PC-9 (cell line): ENCODE measurements around the gene SIGMAR1. TPM values are rescaled to one million over a fixed set of nuclear protein-coding genes. Genes with fewer than 3 reads are reported as not detected.

Experiments used
- BruUV-seq: library from RNA; stranded (reverse); fragments of 400-500 nt; replicated peaks from 2 replicates; lab custom pipeline; 2021; lab: Mats Ljungman, UMichigan
- CTCF ChIA-PET: fragments of 300-600 bp; sonication (Branson Sonifier 250); formaldehyde crosslinking; loops from one replicate; lab custom pipeline; 2022; ENCODE audit warnings: antibody characterized with exemption; lab: Charles Lee
- POLR2A ChIA-PET: fragments of 300-600 bp; sonication (Branson Sonifier 250); formaldehyde crosslinking; loops from one replicate; lab custom pipeline; 2022; ENCODE audit warnings: antibody characterized with exemption; ENCODE audit not compliant: unreplicated experiment; lab: Charles Lee
- DNase-seq, 2 experiments: peaks; one replicate each; pipeline versions ENCODE4 v3.0.0 to v3.0.0-alpha.2; 2015 to 2022; ENCODE audit warnings: mixed read lengths in 1 of 2
- H2AFZ ChIP-seq: fragments of 200-600 bp; sonication (generic); 2 replicates; pipeline ENCODE4 v1.8.1; 2017; ENCODE audit warnings: antibody characterized with exemption
- H3F3A ChIP-seq: fragments of 200-600 bp; sonication (generic); 2 replicates; pipeline ENCODE4 v1.8.1; 2017; ENCODE audit warnings: antibody characterized with exemption, mild to moderate bottlenecking, low read depth; ENCODE audit not compliant: insufficient read depth
- H3K27ac ChIP-seq: fragments of 200-600 bp; sonication (generic); 2 replicates; pipeline ENCODE4 v1.6.1; 2016; ENCODE audit warnings: mixed run types
- H3K27me3 ChIP-seq: fragments of 200-600 bp; sonication (generic); 2 replicates; pipeline ENCODE4 v1.6.1; 2016; ENCODE audit warnings: low read depth, mixed run types; ENCODE audit not compliant: insufficient read depth
- H3K36me3 ChIP-seq: fragments of 200-600 bp; sonication (generic); 2 replicates; pipeline ENCODE4 v1.6.1; 2016; ENCODE audit warnings: low read depth, mixed run types
- H3K4me1 ChIP-seq: fragments of 200-600 bp; sonication (generic); replicated peaks from 2 replicates; pipeline ENCODE4 v1.6.1; 2016; ENCODE audit warnings: mixed run types; ENCODE audit not compliant: insufficient read depth
- H3K4me2 ChIP-seq: fragments of 200-600 bp; sonication (generic); 2 replicates; pipeline ENCODE4 v1.6.1; 2017; ENCODE audit warnings: mixed run types
- H3K4me3 ChIP-seq: fragments of 200-600 bp; sonication (generic); 2 replicates; pipeline ENCODE4 v1.6.1; 2016; ENCODE audit warnings: mixed run types
- H3K79me2 ChIP-seq: fragments of 200-600 bp; sonication (generic); 2 replicates; pipeline ENCODE4 v1.6.1; 2017; ENCODE audit warnings: low read depth, mixed run types
- H3K9me2 ChIP-seq: fragments of 200-600 bp; sonication (generic); 2 replicates; pipeline ENCODE4 v1.8.1; 2017; ENCODE audit warnings: mild to moderate bottlenecking; ENCODE audit not compliant: insufficient read depth
- H3K9me3 ChIP-seq: fragments of 200-600 bp; sonication (generic); 2 replicates; pipeline ENCODE4 v1.8.1; 2016; ENCODE audit warnings: low read depth; ENCODE audit not compliant: insufficient read depth
- H4K20me1 ChIP-seq: fragments of 200-600 bp; sonication (generic); 2 replicates; pipeline ENCODE4 v1.8.1; 2017; ENCODE audit not compliant: insufficient read depth
- EZH2 ChIP-seq: fragments of 200-600 bp; sonication (generic); IDR thresholded peaks from 2 replicates; pipeline ENCODE4 v1.8.0; 2017; ENCODE audit warnings: antibody characterized with exemption, low read depth
- intact Hi-C: fragments of 100-400 bp; cut with micrococcal nuclease; formaldehyde crosslinking; loops from one replicate; pipeline ENCODE4 v1.10.0; 2022; ENCODE audit not compliant: unreplicated experiment
- total RNA-seq: library from RNA; stranded (reverse); gene quantifications from 2 replicates; pipeline ENCODE4 v1.2.3, GENCODE V29; 2021
- TF ChIP-seq, protein P1 (sequence below): fragments of 200-600 bp; sonication (generic); conservative IDR thresholded peaks from 2 replicates; pipeline ENCODE4 v1.6.1; 2017; ENCODE audit warnings: mixed run types, antibody characterized with exemption, mild to moderate bottlenecking, moderate library complexity

The SIGMAR1 gene
- total RNA-seq, 1 experiment from 2014 or later: 57.9 TPM

DNA sequence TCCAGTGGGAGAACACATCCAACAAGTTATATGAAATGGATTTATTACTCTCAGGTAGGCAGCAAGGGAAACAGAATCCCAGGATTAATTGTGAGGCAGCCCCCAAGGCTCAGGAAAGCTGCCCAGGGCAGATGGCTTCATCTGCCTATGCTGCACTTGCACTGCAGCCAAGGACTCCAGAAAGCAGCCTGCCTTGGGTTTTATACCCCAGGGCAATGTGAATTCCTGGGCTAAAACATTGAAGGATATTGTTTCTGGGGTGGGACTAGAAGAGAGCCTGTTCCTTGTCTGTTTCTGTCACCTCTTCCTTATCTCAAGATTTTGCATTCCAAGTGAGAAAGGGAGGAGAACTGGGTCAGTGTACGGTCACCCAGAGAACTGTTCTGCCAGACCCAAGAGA is 33.7 kb upstream of the SIGMAR1 start:
- intact Hi-C loops: no loop called here
- no peak overlapping the region for H2AFZ ChIP-seq
- H3K4me1 ChIP-seq: no peaks in the 10 kb centered on the region
- no peaks in the 10 kb centered on the region for H3K9me2 ChIP-seq
- H3K9me3 ChIP-seq: no peaks in the 10 kb centered on the region
- H3K4me2 ChIP-seq: no peak overlapping the region
- H3F3A ChIP-seq: no peaks in the 10 kb centered on the region
- TF ChIP-seq, protein P1, sequence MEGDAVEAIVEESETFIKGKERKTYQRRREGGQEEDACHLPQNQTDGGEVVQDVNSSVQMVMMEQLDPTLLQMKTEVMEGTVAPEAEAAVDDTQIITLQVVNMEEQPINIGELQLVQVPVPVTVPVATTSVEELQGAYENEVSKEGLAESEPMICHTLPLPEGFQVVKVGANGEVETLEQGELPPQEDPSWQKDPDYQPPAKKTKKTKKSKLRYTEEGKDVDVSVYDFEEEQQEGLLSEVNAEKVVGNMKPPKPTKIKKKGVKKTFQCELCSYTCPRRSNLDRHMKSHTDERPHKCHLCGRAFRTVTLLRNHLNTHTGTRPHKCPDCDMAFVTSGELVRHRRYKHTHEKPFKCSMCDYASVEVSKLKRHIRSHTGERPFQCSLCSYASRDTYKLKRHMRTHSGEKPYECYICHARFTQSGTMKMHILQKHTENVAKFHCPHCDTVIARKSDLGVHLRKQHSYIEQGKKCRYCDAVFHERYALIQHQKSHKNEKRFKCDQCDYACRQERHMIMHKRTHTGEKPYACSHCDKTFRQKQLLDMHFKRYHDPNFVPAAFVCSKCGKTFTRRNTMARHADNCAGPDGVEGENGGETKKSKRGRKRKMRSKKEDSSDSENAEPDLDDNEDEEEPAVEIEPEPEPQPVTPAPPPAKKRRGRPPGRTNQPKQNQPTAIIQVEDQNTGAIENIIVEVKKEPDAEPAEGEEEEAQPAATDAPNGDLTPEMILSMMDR: no peak
- no peak for TF ChIP-seq EZH2
- DNase-seq: no peak
- H3K4me3 ChIP-seq: no peak overlapping the region
- CTCF ChIA-PET: no interaction called here
- no peaks in the 10 kb centered on the region for H3K36me3 ChIP-seq
- BruUV-seq: no TSS peak
- H3K79me2 ChIP-seq: no peaks in the 10 kb centered on the region
- no peak overlapping the region for H3K27ac ChIP-seq
- no peaks in the 10 kb centered on the region for H3K27me3 ChIP-seq
- POLR2A ChIA-PET: no interaction called here
- no peaks in the 10 kb centered on the region for H4K20me1 ChIP-seq

DNA sequence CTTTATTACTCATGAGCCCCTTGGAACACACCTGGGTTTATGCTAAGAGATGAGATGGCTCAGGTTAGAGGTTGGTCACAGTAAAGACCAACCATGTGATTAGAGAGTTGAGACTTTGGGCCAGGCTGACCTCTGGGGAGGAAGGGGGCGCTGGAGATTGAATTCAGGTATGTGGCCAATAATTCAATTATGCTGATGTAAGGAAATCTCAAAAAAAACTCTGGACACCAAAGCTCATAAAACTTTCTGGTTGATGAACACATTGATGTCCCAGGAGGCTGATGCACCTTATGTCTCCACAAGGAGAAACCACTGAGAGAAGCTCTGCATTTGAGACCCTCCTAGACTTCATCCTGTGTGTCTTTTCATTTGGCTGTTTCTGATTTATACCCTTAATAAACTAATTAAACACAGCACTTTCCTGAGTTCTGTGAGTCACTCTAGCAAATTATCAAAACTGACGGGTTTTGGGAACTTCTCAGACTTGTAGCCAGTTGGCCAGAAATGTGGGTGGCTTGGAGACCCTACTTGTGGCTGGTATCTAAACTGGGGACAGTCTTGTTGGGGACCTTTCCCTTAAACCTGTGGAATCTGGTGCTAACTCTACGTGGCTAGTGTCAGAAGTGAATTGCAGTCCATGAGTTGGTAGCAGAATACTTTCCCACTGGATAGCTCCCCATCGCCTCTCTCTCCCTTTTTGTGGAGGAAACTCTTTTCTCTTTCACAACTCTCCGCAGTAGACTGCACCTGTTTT is 32.4 kb upstream of the SIGMAR1 start:
- H3K4me3 ChIP-seq: no peak overlapping the region
- no peak for DNase-seq
- H3K9me2 ChIP-seq: no peaks in the 10 kb centered on the region
- H3K9me3 ChIP-seq: no peaks in the 10 kb centered on the region
- H2AFZ ChIP-seq: no peak overlapping the region
- H3K4me2 ChIP-seq: no peak overlapping the region
- no peaks in the 10 kb centered on the region for H3K27me3 ChIP-seq
- TF ChIP-seq, protein P1: no peak
- TF ChIP-seq EZH2: no peak
- H4K20me1 ChIP-seq: no peaks in the 10 kb centered on the region
- H3F3A ChIP-seq: no peaks in the 10 kb centered on the region
- H3K79me2 ChIP-seq: no peaks in the 10 kb centered on the region
- ChIA-PET CTCF (no interaction called here), POLR2A (no interaction called here)
- no peaks in the 10 kb centered on the region for H3K4me1 ChIP-seq
- no TSS peak for BruUV-seq
- H3K27ac ChIP-seq: no peak overlapping the region
- H3K36me3 ChIP-seq: no peaks in the 10 kb centered on the region
- intact Hi-C loops: loop anchor here (5.0 kb wide), 1 partner anchor 442 kb away; no protein-coding TSS in a partner anchor

DNA sequence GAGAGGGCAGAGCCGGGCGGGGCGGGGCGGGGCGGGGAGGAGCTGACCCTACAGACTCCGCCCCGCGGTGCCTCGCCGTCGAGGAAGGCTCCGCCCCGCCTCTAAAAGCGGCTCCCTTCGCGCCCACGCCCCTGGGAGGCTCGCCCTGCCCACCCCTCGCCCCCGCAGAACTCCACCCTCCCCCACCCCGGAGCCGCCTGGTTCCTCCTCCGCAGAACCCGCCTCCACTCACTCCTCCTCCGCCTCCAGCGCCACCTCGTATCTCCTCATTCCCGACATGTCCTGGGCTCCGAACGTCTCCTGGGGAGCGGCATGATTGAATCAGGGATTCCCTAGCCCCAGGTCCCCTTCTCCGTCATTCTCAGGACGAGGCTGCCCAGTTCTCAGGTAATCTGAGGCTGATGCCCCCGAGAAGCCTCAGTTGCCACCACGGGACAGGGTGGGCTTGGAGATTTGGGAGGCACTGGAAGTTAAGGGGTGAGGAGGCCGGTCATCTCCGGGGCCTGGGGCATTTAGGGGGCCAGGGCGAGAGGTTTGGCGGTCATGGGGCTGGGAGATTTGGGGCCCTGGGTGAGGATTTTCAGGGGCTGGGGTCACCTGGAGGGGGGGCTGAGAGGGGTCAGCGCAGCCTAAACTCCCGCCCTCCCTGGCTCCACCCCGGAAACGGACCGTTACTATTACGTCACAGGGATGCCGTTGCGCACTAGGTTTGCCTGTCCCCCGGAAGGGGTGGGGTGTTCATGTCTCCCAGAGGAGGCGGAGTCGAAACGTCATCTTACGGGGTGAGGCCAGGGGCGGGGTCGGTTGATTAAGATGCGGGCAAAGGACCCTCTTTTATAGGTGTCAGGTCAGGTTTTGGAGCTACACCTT is 28.0 kb upstream of the SIGMAR1 start:
- H3F3A ChIP-seq: peaks cover 4% of the 10 kb centered on the region; the same call in 1 of the 2 replicates
- peak; percentile 64 to 83 for DNase-seq
- H3K79me2 ChIP-seq: no peaks in the 10 kb centered on the region
- no peaks in the 10 kb centered on the region for H3K9me2 ChIP-seq
- CTCF ChIA-PET: interaction anchor here (0.7 to 1.2 kb wide), 3 partner anchors 32 to 401 kb away, joined by 3 to 4 read pairs (median 3); no protein-coding TSS in a partner anchor
- peak overlapping the region; percentile 73 for H3K4me2 ChIP-seq
- H2AFZ ChIP-seq: peak overlapping the region; percentile 89
- POLR2A ChIA-PET: interaction anchor here (0.5 to 0.7 kb wide), 6 partner anchors 15 to 1167 kb away, joined by 3 to 5 read pairs (median 4); partner anchors contain the start of gene SIGMAR1
- peak overlapping the region; percentile 58 for H3K4me3 ChIP-seq
- H3K36me3 ChIP-seq: no peaks in the 10 kb centered on the region
- TF ChIP-seq, protein P1: no peak
- TF ChIP-seq EZH2: no peak
- no peaks in the 10 kb centered on the region for H3K4me1 ChIP-seq
- H3K9me3 ChIP-seq: no peaks in the 10 kb centered on the region
- H3K27me3 ChIP-seq: no peaks in the 10 kb centered on the region
- H4K20me1 ChIP-seq: no peaks in the 10 kb centered on the region
- intact Hi-C loops: loop anchor here (2.0 to 5.0 kb wide), 2 partner anchors 19 to 447 kb away; partner anchors contain the start of gene GALT
- H3K27ac ChIP-seq: no peak overlapping the region
- BruUV-seq: TSS peak; percentile 54
